Endodermal cell (in vitro differentiated cells): Measurements from ENCODE around the gene MT2A. TPM values are rescaled to one million over a fixed set of nuclear protein-coding genes. Genes with fewer than 3 reads are reported as not detected.
"Not testable (repeated sequence)": the region's sequence is repeated elsewhere in the genome, so short reads cannot be mapped to it uniquely, and the experiment has no call there.

Source experiments
- DNase-seq: peaks from one replicate; pipeline ENCODE4 v3.0.0-alpha.2; 2017
- H3K27ac ChIP-seq: 2 replicates; pipeline ENCODE4 v1.5.1; 2013; ENCODE audit warnings: mild to moderate bottlenecking, low read depth, low read length, moderate library complexity
- H3K27me3 ChIP-seq: 2 replicates; pipeline ENCODE4 v1.6.1; 2013; ENCODE audit warnings: mild to moderate bottlenecking, low read length, moderate library complexity; ENCODE audit not compliant: insufficient read depth, control insufficient read depth, poor library complexity, severe bottlenecking
- H3K36me3 ChIP-seq: 2 replicates; pipeline ENCODE4 v1.7.0; 2013; ENCODE audit warnings: mild to moderate bottlenecking, low read length, moderate library complexity; ENCODE audit not compliant: control insufficient read depth, insufficient read depth
- H3K4me1 ChIP-seq: one replicate; pipeline ENCODE4 v1.7.0; 2013; ENCODE audit warnings: low read length; ENCODE audit not compliant: control insufficient read depth, insufficient read depth
- H3K4me3 ChIP-seq: 2 replicates; pipeline ENCODE4 v1.5.1; 2013; ENCODE audit warnings: mild to moderate bottlenecking, low read length, moderate library complexity
- H3K9ac ChIP-seq: 2 replicates; pipeline ENCODE4 v1.6.1; 2013; ENCODE audit warnings: mild to moderate bottlenecking, low read length, moderate library complexity; ENCODE audit not compliant: poor library complexity, severe bottlenecking; ENCODE audit errors: extremely low read depth
- H3K9me3 ChIP-seq: 2 replicates; pipeline ENCODE4 v1.6.1; 2013; ENCODE audit warnings: mild to moderate bottlenecking, low read length, moderate library complexity; ENCODE audit not compliant: control insufficient read depth
- H3K27ac Mint-ChIP-seq: 2 replicates; pipeline ENCODE4 v1.8.0; 2020; ENCODE audit warnings: mixed read lengths
- H3K27me3 Mint-ChIP-seq: 2 replicates; pipeline ENCODE4 v1.8.0; 2021; ENCODE audit warnings: mild to moderate bottlenecking, mixed read lengths; ENCODE audit not compliant: insufficient read depth
- H3K36me3 Mint-ChIP-seq: 2 replicates; pipeline ENCODE4 v1.8.0; 2020; ENCODE audit warnings: low read depth, mixed read lengths
- H3K4me1 Mint-ChIP-seq: 2 replicates; pipeline ENCODE4 v1.8.0; 2020; ENCODE audit warnings: mixed read lengths
- H3K4me3 Mint-ChIP-seq: 2 replicates; pipeline ENCODE4 v1.8.0; 2020; ENCODE audit warnings: mild to moderate bottlenecking, moderate library complexity, mixed read lengths
- H3K9me3 Mint-ChIP-seq: 2 replicates; pipeline ENCODE4 v1.8.0; 2020; ENCODE audit warnings: mild to moderate bottlenecking, mixed read lengths
- CTCF ChIP-seq: fragments of 200-600 bp; sonication (generic); conservative IDR thresholded peaks from 2 replicates; pipeline ENCODE4 v1.5.0; 2021; ENCODE audit warnings: antibody characterized with exemption, mild to moderate bottlenecking
- WGBS, 2 experiments: methylation state at CpG; one replicate each; pipeline versions ENCODE4 v1.1.5 to v1.1.7; 2013; ENCODE audit warnings: missing lambda C conversion rate in 2 of 2, mixed read lengths in 1 of 2; ENCODE audit not compliant: insufficient coverage in 1 of 2, insufficient read length in 1 of 2; 5-methylcytosine and 5-hydroxymethylcytosine counted together
- total RNA-seq, 2 donors: library from RNA; stranded (reverse); fragmentation: NEBNext Ultra II Directional in 1 of 2; extraction: Animal tissue kit (Norgen Biotek cat#: 25700) in 1 of 2; gene quantifications; 2 replicates in 1 of 2; 3 replicates in 1 of 2; pipeline ENCODE4 v1.2.1, GENCODE V29; 2021

The MT2A gene
- total RNA-seq, 2 donors from 2014 or later, result 6.8 TPM; not detected in 1

- Mint-ChIP-seq H3K4me3 (no peak overlapping the region), H3K36me3 (no peaks in the 10 kb centered on the region), H3K9me3 (peaks cover 9% of the 10 kb centered on the region), H3K4me1 (peaks cover 9% of the 10 kb centered on the region), H3K27me3 (peaks cover 3% of the 10 kb centered on the region), H3K27ac (no peak overlapping the region)
- peaks cover 18% of the 10 kb centered on the region for H3K9me3 ChIP-seq
- no peak overlapping the region for H3K27ac ChIP-seq
- H3K4me3 ChIP-seq, result no peak overlapping the region
- no peak for DNase-seq
- WGBS, 2 experiments, result 84 to 89% methylated on average over 4 of the region's 4 CpGs
- TF ChIP-seq CTCF, result no peak
- H3K9ac ChIP-seq, result no peak overlapping the region
- H3K27me3 ChIP-seq, result peaks cover 6% of the 10 kb centered on the region
- H3K4me1 ChIP-seq, result peaks cover 3% of the 10 kb centered on the region
- no peaks in the 10 kb centered on the region for H3K36me3 ChIP-seq
Measured at GRCh38 chr16:56577300-56577625, 31.1 kb upstream of the MT2A start.

- Mint-ChIP-seq H3K27me3 (peaks cover 9% of the 10 kb centered on the region), H3K36me3 (no peaks in the 10 kb centered on the region), H3K4me1 (peaks cover 21% of the 10 kb centered on the region), H3K4me3 (no peak overlapping the region), H3K9me3 (peaks cover 9% of the 10 kb centered on the region), H3K27ac (no peak overlapping the region)
- Histone ChIP-seq H3K27ac (no peak overlapping the region), H3K27me3 (no peaks in the 10 kb centered on the region), H3K9ac (no peak overlapping the region), H3K4me1 (peaks cover 3% of the 10 kb centered on the region), H3K36me3 (no peaks in the 10 kb centered on the region), H3K9me3 (peaks cover 8% of the 10 kb centered on the region), H3K4me3 (no peak overlapping the region)
- DNase-seq, result no peak
- 92% methylated on average over 5 to 6 of the region's 6 CpGs for WGBS, 2 experiments
- no peak for TF ChIP-seq CTCF
Measured at GRCh38 chr16:56580391-56581048, 27.9 kb upstream of the MT2A start.

- not testable (repeated sequence) for H3K4me1 ChIP-seq, H3K4me3 Mint-ChIP-seq, DNase-seq, H3K27ac Mint-ChIP-seq, H3K4me3 ChIP-seq, H3K9ac ChIP-seq, H3K9me3 Mint-ChIP-seq, H3K36me3 ChIP-seq, H3K36me3 Mint-ChIP-seq, H3K27ac ChIP-seq, H3K9me3 ChIP-seq
- WGBS, 2 experiments, result 94 to 100% methylated on average over 1 to 2 of the region's 2 CpGs
- peaks cover 18% of the 10 kb centered on the region for H3K27me3 ChIP-seq
- Mint-ChIP-seq H3K27me3 (peaks cover 32% of the 10 kb centered on the region), H3K4me1 (peaks cover 21% of the 10 kb centered on the region)
Measured at GRCh38 chr16:56582911-56583310, 25.5 kb upstream of the MT2A start.
